CD4-positive, CD25-positive, alpha-beta regulatory T cell (primary cell): Measurements from ENCODE around the gene STRADB. TPM values are rescaled to one million over a fixed set of nuclear protein-coding genes. Genes with fewer than 3 reads are reported as not detected.
"Not testable (repeated sequence)": the region's sequence is repeated elsewhere in the genome, so short reads cannot be mapped to it uniquely, and the experiment has no call there.

ENCODE experiments used
- ATAC-seq, 2 donors: fragments of 150-1000 bp; cut with Tn5 transposase; one replicate each; pipeline ENCODE4 v1.10.0; 2021; ENCODE audit warnings: low read depth in 2 of 2, moderate number of reproducible peaks in 2 of 2, moderate library complexity in 1 of 2
- DNase-seq, 3 donors: peaks; one replicate each; pipeline versions ENCODE4 v3.0.0 to v3.0.0-alpha.2; 2012 to 2022; ENCODE audit warnings: mixed read lengths in 1 of 3
- H3K27ac ChIP-seq: one replicate; pipeline ENCODE4 v1.7.0; 2013; ENCODE audit warnings: mild to moderate bottlenecking, low read length; ENCODE audit not compliant: insufficient read depth, poor library complexity, severe bottlenecking
- H3K27me3 ChIP-seq: one replicate; pipeline ENCODE4 v1.7.0; 2013; ENCODE audit warnings: low read length; ENCODE audit not compliant: control insufficient read depth, insufficient read depth
- H3K36me3 ChIP-seq: one replicate; pipeline ENCODE4 v1.7.0; 2013; ENCODE audit warnings: mild to moderate bottlenecking, low read length, moderate library complexity; ENCODE audit not compliant: control insufficient read depth, insufficient read depth
- H3K4me1 ChIP-seq: 2 replicates; pipeline ENCODE4 v1.7.0; 2013; ENCODE audit warnings: mild to moderate bottlenecking, low read length; ENCODE audit not compliant: insufficient read depth, control insufficient read depth, poor library complexity, severe bottlenecking
- H3K4me3 ChIP-seq: one replicate; pipeline ENCODE4 v1.7.0; 2013; ENCODE audit warnings: low read depth, mild to moderate bottlenecking, low read length, moderate library complexity
- H3K9me3 ChIP-seq, 2 experiments: 1 replicate in 1 of 2; 2 replicates in 1 of 2; pipeline ENCODE4 v1.7.0; 2013; ENCODE audit warnings: low read length in 2 of 2, mild to moderate bottlenecking in 1 of 2, moderate library complexity in 1 of 2; ENCODE audit not compliant: control insufficient read depth in 2 of 2
- H3K27ac Mint-ChIP-seq, 3 donors: one replicate each; pipeline ENCODE4 v1.8.0; 2020 to 2022; ENCODE audit warnings: mild to moderate bottlenecking in 3 of 3, mixed read lengths in 3 of 3, moderate library complexity in 2 of 3
- H3K27me3 Mint-ChIP-seq: one replicate; pipeline ENCODE4 v1.8.0; 2022; ENCODE audit warnings: mild to moderate bottlenecking, mixed read lengths
- H3K36me3 Mint-ChIP-seq: one replicate; pipeline ENCODE4 v1.8.0; 2020; ENCODE audit warnings: mixed read lengths
- H3K4me1 Mint-ChIP-seq, 4 donors: one replicate each; pipeline ENCODE4 v1.8.0; 2020 to 2022; ENCODE audit warnings: mixed read lengths in 4 of 4, mild to moderate bottlenecking in 1 of 4
- H3K4me3 Mint-ChIP-seq, 4 donors: one replicate each; pipeline ENCODE4 v1.8.0; 2020 to 2022; ENCODE audit warnings: mild to moderate bottlenecking in 4 of 4, mixed read lengths in 4 of 4, moderate library complexity in 3 of 4
- H3K9me3 Mint-ChIP-seq, 7 donors: one replicate each; pipeline ENCODE4 v1.8.0; 2020 to 2022; ENCODE audit warnings: mixed read lengths in 7 of 7, mild to moderate bottlenecking in 3 of 7, moderate library complexity in 2 of 7
- polyA plus RNA-seq, 4 donors: library from polyadenylated mRNA; unstranded; fragments of 300-500 nt; fragmentation: Illumina TruSeq; gene quantifications; one replicate each; pipeline ENCODE4 v1.2.3, GENCODE V29; 2021
- total RNA-seq: library from RNA; stranded (reverse); gene quantifications from one replicate; pipeline ENCODE4 v1.2.3, GENCODE V29; 2022

The STRADB gene
- total and polyA plus RNA-seq, 5 donors from 2014 or later = 11.0 to 44.2 (median 34.4) TPM

GRCh38 chr2:201470821-201471731 lies 19.5 kb downstream of the STRADB start:
- ATAC-seq (no peak), DNase-seq (peak in 1 of 3 donors; percentile 10)
- Histone ChIP-seq H3K36me3 (peaks cover 18% of the 10 kb centered on the region), H3K9me3 (no peaks in the 10 kb centered on the region), H3K4me1 (no peaks in the 10 kb centered on the region), H3K4me3 (no peak overlapping the region), H3K27me3 (no peaks in the 10 kb centered on the region), H3K27ac (no peak overlapping the region)
- no peaks in the 10 kb centered on the region for H3K9me3 Mint-ChIP-seq
- no peaks in the 10 kb centered on the region for H3K27me3 Mint-ChIP-seq
- peaks cover 0 to 23% (median 0%) of the 10 kb centered on the region in 4 donors for H3K4me1 Mint-ChIP-seq
- H3K27ac Mint-ChIP-seq = no peak overlapping the region
- peaks cover 63% of the 10 kb centered on the region for H3K36me3 Mint-ChIP-seq
- H3K4me3 Mint-ChIP-seq = no peak overlapping the region

- Histone ChIP-seq H3K4me1 (no peaks in the 10 kb centered on the region), H3K27ac (no peak overlapping the region), H3K9me3 (no peaks in the 10 kb centered on the region), H3K4me3 (no peak overlapping the region), H3K36me3 (peaks cover 18% of the 10 kb centered on the region), H3K27me3 (no peaks in the 10 kb centered on the region)
- Mint-ChIP-seq H3K9me3 (no peaks in the 10 kb centered on the region), H3K4me1 (peaks cover 0 to 21% (median 0%) of the 10 kb centered on the region in 4 donors), H3K27ac (no peak overlapping the region), H3K27me3 (no peaks in the 10 kb centered on the region), H3K36me3 (peaks cover 61% of the 10 kb centered on the region), H3K4me3 (no peak overlapping the region)
- DNase-seq (no peak), ATAC-seq (no peak)
Measured at GRCh38 chr2:201471732-201472393, 20.3 kb downstream of the STRADB start.

- no peak overlapping the region for H3K4me3 ChIP-seq
- H3K36me3 ChIP-seq = peaks cover 18% of the 10 kb centered on the region
- Mint-ChIP-seq H3K27me3 (no peaks in the 10 kb centered on the region), H3K4me3 (no peak overlapping the region), H3K4me1 (peaks cover 0 to 19% (median 0%) of the 10 kb centered on the region in 4 donors), H3K27ac (no peak overlapping the region), H3K36me3 (peaks cover 58% of the 10 kb centered on the region), H3K9me3 (no peaks in the 10 kb centered on the region)
- H3K4me1 ChIP-seq = no peaks in the 10 kb centered on the region
- no peaks in the 10 kb centered on the region for H3K27me3 ChIP-seq
- no peaks in the 10 kb centered on the region for H3K9me3 ChIP-seq
- no peak for DNase-seq
- H3K27ac ChIP-seq = no peak overlapping the region
- no peak for ATAC-seq
Measured at GRCh38 chr2:201472411-201472810, 20.9 kb downstream of the STRADB start.

GRCh38 chr2:201482543-201482942 lies 31.0 kb downstream of the STRADB start:
- no peak for ATAC-seq
- Mint-ChIP-seq H3K4me1 (no peaks in the 10 kb centered on the region), H3K4me3 (no peak overlapping the region), H3K36me3 (peaks cover 13% of the 10 kb centered on the region), H3K27me3 (peaks cover 5% of the 10 kb centered on the region), H3K9me3 (peaks cover 0 to 2% (median 0%) of the 10 kb centered on the region in 7 donors), H3K27ac (no peak overlapping the region)
- H3K9me3 ChIP-seq = no peaks in the 10 kb centered on the region
- H3K27me3 ChIP-seq = no peaks in the 10 kb centered on the region
- H3K4me1 ChIP-seq = no peaks in the 10 kb centered on the region
- peaks cover 7% of the 10 kb centered on the region for H3K36me3 ChIP-seq
- no peak for DNase-seq
- H3K4me3 ChIP-seq = no peak overlapping the region
- H3K27ac ChIP-seq = no peak overlapping the region

GRCh38 chr2:201483342-201483741 lies 31.8 kb downstream of the STRADB start:
- H3K36me3 ChIP-seq = peaks cover 7% of the 10 kb centered on the region
- no peaks in the 10 kb centered on the region for H3K4me1 Mint-ChIP-seq
- H3K27me3 Mint-ChIP-seq = peaks cover 10% of the 10 kb centered on the region
- ATAC-seq (no peak), DNase-seq (no peak)
- H3K9me3 Mint-ChIP-seq = peaks cover 0 to 2% (median 0%) of the 10 kb centered on the region in 7 donors
- no peak overlapping the region for H3K4me3 ChIP-seq
- no peaks in the 10 kb centered on the region for H3K27me3 ChIP-seq
- peaks cover 11% of the 10 kb centered on the region for H3K36me3 Mint-ChIP-seq
- H3K9me3 ChIP-seq = no peaks in the 10 kb centered on the region
- no peaks in the 10 kb centered on the region for H3K4me1 ChIP-seq
- no peak overlapping the region for H3K4me3 Mint-ChIP-seq
- no peak overlapping the region for H3K27ac Mint-ChIP-seq
- H3K27ac ChIP-seq = no peak overlapping the region

- H3K9me3 ChIP-seq, H3K27me3 ChIP-seq, H3K36me3 Mint-ChIP-seq, ATAC-seq, H3K9me3 Mint-ChIP-seq, H3K4me3 Mint-ChIP-seq, H3K36me3 ChIP-seq, H3K4me3 ChIP-seq, H3K27ac ChIP-seq, H3K4me1 Mint-ChIP-seq, H3K27ac Mint-ChIP-seq, DNase-seq, H3K4me1 ChIP-seq: not testable (repeated sequence)
- peaks cover 13% of the 10 kb centered on the region for H3K27me3 Mint-ChIP-seq
Measured at GRCh38 chr2:201483758-201484157, 32.2 kb downstream of the STRADB start.

GRCh38 chr2:201484805-201485204 lies 33.3 kb downstream of the STRADB start:
- no peak for DNase-seq
- peak overlapping the region in 1 of 4 donors; percentile 62 for H3K4me3 Mint-ChIP-seq
- Histone ChIP-seq H3K27ac (no peak overlapping the region), H3K9me3 (no peaks in the 10 kb centered on the region), H3K27me3 (no peaks in the 10 kb centered on the region), H3K4me1 (no peaks in the 10 kb centered on the region), H3K36me3 (peaks cover 3% of the 10 kb centered on the region), H3K4me3 (no peak overlapping the region)
- peak overlapping the region in 1 of 3 donors; percentile 50 for H3K27ac Mint-ChIP-seq
- peaks cover 8% of the 10 kb centered on the region for H3K36me3 Mint-ChIP-seq
- peaks cover 0 to 2% (median 0%) of the 10 kb centered on the region in 7 donors for H3K9me3 Mint-ChIP-seq
- no peaks in the 10 kb centered on the region for H3K4me1 Mint-ChIP-seq
- H3K27me3 Mint-ChIP-seq = peaks cover 17% of the 10 kb centered on the region
- no peak for ATAC-seq
